Dendritic cell treated with granulocyte-macrophage colony-stimulating factor and Interleukin-4, amounts not matched to agents 40 ng/mL and 50 ng/mL, for 4 days (primary cell): ENCODE data around the gene NOX4.
"Not testable (repeated sequence)": the region's sequence is repeated elsewhere in the genome, so short reads cannot be mapped to it uniquely, and the experiment has no call there.

Experiments
- H3K27ac Mint-ChIP-seq: one replicate; pipeline ENCODE4 v1.8.0; 2022; ENCODE audit warnings: mild to moderate bottlenecking, mixed read lengths
- H3K27me3 Mint-ChIP-seq: one replicate; pipeline ENCODE4 v1.8.0; 2022; ENCODE audit warnings: mild to moderate bottlenecking, mixed read lengths
- H3K36me3 Mint-ChIP-seq: one replicate; pipeline ENCODE4 v1.8.0; 2022; ENCODE audit warnings: low read depth, mixed read lengths
- H3K4me1 Mint-ChIP-seq: one replicate; pipeline ENCODE4 v1.8.0; 2022; ENCODE audit warnings: low read depth, mixed read lengths
- H3K4me3 Mint-ChIP-seq: one replicate; pipeline ENCODE4 v1.8.0; 2022; ENCODE audit warnings: mild to moderate bottlenecking, moderate library complexity, mixed read lengths
- H3K9me3 Mint-ChIP-seq: one replicate; pipeline ENCODE4 v1.8.0; 2022; ENCODE audit warnings: mixed read lengths
- intact Hi-C: fragments of 100-400 bp; cut with micrococcal nuclease; formaldehyde crosslinking; loops from one replicate; pipeline ENCODE4 v1.15.0; 2022

The NOX4 gene

DNA sequence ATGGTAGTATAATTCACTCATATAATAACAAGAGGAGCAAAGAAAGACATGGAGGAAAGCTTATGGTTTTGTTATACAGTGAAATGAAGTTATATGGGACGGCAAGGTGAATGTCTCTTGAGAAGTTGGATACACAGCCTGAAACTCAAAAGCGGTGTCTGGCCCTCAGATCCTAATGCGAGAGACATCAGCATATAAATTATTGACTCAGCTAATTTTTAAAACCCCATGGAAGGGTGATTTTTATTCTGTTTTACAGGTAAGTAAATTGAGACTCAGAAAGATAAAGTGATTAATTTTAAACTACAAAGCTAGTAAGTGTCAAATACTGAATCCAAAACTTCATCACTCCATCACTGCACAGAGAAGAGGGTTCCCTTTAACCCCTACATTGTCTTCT is 203.2 kb downstream of the NOX4 start:
- H3K27me3 Mint-ChIP-seq, H3K4me1 Mint-ChIP-seq, H3K27ac Mint-ChIP-seq, H3K4me3 Mint-ChIP-seq, intact Hi-C loops, H3K9me3 Mint-ChIP-seq, H3K36me3 Mint-ChIP-seq: not testable (repeated sequence)

- intact Hi-C loops, H3K9me3 Mint-ChIP-seq, H3K36me3 Mint-ChIP-seq, H3K4me3 Mint-ChIP-seq, H3K27ac Mint-ChIP-seq, H3K4me1 Mint-ChIP-seq, H3K27me3 Mint-ChIP-seq: not testable (repeated sequence)
These were observed 204.6 kb downstream of the NOX4 start for GRCh38 chr11:89286601-89287000.

- H3K9me3 Mint-ChIP-seq, intact Hi-C loops, H3K4me1 Mint-ChIP-seq, H3K27me3 Mint-ChIP-seq, H3K27ac Mint-ChIP-seq, H3K4me3 Mint-ChIP-seq, H3K36me3 Mint-ChIP-seq: not testable (repeated sequence)
These were observed 210.0 kb downstream of the NOX4 start for GRCh38 chr11:89281032-89281677.

GRCh38 chr11:89279176-89279575 is 212.0 kb downstream of the NOX4 start:
- no peak overlapping the region for H3K27ac Mint-ChIP-seq
- peaks cover 9% of the 10 kb centered on the region for H3K9me3 Mint-ChIP-seq
- intact Hi-C loops, result no loop called here
- no peaks in the 10 kb centered on the region for H3K27me3 Mint-ChIP-seq
- H3K36me3 Mint-ChIP-seq, result no peaks in the 10 kb centered on the region
- H3K4me1 Mint-ChIP-seq, result no peaks in the 10 kb centered on the region
- H3K4me3 Mint-ChIP-seq, result no peak overlapping the region

GRCh38 chr11:89275966-89276365 is 215.2 kb downstream of the NOX4 start:
- Mint-ChIP-seq H3K4me1 (no peaks in the 10 kb centered on the region), H3K9me3 (peaks cover 9% of the 10 kb centered on the region), H3K27me3 (no peaks in the 10 kb centered on the region), H3K36me3 (no peaks in the 10 kb centered on the region), H3K27ac (no peak overlapping the region), H3K4me3 (no peak overlapping the region)
- intact Hi-C loops, result no loop called here
